Middle frontal gyrus (tissue), 1 donor: ENCODE measurements around the gene CCDC91.

ENCODE experiments used
- DNase-seq: peaks from one replicate; pipeline ENCODE4 v3.0.0-alpha.2; 2015; ENCODE audit warnings: low spot score; ENCODE audit errors: extremely low spot score

CCDC91 gene

GRCh38 chr12:28517101-28517500 lies 326.8 kb downstream of the CCDC91 start:
- no peak for DNase-seq

- no peak for DNase-seq
Measured at GRCh38 chr12:28527631-28528249, 337.5 kb downstream of the CCDC91 start.

DNA sequence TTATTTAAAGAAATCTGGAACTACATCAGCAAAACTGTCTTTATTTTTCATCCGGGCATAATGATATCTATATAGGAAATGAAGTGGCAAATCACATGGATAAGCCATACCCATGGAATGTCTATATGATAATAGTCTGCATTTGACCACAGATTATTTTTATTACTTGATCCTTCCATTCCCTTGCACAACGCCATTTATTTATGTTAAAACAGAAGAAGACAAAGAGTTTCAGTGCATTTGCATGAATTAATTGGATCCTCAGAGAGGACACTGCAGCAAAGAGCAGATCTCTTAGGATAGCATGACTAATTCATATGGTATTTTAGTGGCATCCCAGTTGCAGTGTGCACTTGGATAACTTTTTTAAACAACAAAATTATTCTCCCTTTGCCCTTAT lies 345.0 kb downstream of the CCDC91 start:
- DNase-seq: no peak

- no peak for DNase-seq
Measured at GRCh38 chr12:28536088-28536487, 345.8 kb downstream of the CCDC91 start.

- DNase-seq: no peak
Measured at GRCh38 chr12:28537474-28537873, 347.2 kb downstream of the CCDC91 start.

DNA sequence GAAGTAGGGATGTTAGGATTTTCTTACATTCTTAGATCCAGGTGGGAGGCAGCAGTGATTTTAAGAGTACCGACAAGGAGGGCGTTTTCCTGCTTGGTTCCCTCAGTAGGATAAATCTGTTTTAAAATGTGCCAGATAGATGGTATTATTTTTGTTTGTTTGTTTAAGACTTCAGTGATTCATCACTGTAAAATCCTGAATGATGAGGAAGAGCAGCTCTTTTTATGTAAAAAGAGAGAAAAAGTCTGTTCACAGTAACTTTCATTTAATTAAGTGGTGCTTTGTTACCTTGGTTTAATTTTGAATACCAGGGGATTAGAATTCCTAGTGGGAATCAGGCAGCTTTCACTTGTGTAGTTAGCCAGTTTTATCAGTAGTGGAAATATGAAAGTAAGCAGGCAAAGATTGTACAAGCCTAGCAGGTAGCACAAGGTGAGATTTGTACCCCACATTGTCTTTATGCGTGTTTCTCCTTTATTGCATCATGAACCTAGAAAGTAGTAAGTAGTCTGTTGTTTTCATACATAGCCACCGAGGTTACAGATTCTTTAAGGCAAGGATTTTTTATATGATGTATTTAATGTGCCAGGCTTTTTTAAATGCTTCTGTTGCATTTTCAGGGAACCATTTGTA lies 349.6 kb downstream of the CCDC91 start:
- no peak for DNase-seq

GRCh38 chr12:28540324-28540714 lies 350.1 kb downstream of the CCDC91 start:
- DNase-seq: no peak

DNA sequence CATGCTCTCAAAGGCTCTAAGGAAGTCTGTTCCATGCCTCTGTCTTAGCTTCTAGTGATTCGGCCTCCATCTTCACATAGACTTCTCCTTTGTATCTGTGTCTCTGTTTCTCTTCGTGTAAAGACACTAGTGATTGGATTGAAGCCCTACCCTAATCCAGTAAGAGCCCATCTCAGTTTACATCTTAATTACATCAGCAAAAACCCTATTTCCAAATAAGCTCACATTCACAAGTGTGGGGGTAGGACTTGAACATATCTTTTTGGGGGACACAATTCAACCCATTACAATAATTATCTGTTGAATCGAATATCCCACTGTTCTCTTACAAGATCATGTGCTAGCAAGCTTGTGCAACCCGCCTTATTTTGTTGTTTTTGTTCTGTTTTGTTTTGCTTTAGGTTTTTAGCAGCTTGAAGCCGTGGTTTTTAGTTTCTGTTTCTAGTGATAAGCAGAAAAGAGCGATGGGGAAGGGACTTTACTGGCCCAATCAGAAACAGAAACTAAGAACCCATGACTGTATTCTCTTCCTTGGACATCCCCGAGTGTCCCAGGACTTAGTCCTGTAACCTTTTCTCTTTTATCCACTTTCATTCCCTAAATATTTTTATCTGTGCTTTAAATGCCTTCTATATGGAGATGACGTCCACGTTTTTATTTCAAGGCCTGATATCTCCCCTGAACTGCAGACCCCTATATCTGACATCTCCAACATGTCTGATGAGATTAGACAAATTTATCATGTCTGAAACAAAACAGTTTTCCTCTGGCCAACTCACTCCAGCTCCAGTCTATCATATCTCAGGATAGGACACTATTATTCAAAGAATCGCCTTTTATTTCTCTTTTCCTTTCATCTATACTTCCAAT lies 353.0 kb downstream of the CCDC91 start:
- no peak for DNase-seq

- no peak for DNase-seq
Measured at GRCh38 chr12:28550757-28551704, 360.8 kb downstream of the CCDC91 start.

DNA sequence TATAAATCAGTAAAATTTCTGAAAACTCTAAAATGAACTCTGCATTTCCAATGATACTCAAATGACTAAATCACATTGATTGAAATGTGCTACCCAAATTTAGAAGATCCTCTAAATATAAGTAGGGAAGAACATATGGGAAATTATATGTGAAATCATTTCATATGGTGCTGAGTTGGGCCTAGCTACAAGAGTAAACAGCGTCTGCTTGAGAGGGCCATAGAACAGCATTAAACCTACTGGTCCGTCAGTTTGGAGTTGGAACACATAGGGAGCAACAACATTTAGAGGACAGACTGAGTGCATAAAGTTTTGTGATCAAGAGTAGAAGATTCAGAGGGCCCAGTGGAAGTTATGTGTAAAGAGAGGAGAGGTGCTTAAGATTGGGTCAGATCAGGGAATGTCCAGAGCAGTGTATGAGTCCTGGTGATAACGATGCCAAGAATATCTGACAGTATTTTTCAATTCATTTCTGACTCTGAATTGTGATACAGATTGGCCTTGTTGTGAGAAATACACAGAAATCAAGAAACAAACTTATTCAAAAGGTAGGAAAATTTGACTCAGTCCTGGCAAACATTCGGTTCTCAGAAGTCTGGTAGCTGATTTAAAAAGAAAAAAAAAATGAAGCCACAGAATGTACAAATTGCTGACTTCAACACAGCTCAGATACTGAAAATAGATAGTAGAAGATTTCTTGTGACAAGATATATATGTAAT lies 362.2 kb downstream of the CCDC91 start:
- no peak for DNase-seq

DNA sequence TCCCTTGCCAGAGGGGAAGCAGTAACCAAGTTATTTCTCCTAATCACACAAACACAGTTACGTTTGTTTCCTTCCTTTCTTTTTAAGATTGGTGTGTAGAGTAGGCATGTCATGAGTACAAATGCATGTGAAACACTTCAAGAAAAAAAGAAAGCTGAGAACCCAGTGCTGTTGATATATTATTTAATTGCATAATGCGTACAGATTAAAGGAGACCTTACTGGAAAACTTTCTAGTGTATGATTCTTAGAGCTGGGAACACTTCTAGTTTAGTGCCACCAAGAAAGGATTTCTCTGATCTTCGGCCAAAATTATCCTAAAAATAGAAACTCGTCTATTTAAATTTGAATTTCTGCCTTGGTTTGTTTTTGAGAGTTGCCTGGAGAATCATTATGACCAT lies 365.5 kb downstream of the CCDC91 start:
- DNase-seq: no peak

DNA sequence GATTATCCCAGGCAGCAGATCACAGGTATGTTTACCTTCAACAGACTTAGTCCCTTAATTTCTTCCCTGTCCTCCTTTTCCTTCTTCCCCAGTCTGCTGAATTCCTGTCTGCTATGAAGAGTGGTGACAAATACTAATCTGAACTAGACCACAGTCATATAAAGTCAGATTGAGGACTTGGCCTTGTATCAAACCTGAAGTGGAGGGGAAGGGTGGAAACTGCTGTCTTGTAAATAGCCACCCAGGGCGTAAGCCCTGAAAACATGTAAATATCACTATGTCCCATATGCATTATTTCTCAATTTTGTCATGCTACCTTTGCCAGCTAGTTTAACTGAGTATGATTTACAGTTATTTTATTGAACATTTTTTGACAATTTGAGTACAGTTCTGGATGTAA lies 368.0 kb downstream of the CCDC91 start:
- DNase-seq: no peak

DNA sequence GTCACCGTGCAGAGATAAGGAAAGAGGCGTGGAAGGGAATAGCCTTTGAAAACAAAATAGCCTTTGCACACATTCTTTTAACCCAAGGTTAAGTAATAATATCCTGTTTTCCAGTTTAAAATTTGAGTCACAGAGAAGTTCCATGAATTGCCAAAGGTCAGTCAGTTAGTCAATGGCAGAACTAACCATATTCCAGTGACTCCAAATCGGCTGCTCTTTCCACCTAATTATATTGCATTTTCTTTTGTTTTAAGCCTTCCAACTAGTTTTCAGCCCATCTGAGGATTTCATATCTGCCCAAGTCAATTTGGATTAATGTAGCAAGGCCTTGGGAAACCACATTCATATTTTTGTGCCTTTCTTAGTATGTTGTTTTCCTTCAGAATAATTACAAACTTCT lies 373.0 kb downstream of the CCDC91 start:
- no peak for DNase-seq

DNA sequence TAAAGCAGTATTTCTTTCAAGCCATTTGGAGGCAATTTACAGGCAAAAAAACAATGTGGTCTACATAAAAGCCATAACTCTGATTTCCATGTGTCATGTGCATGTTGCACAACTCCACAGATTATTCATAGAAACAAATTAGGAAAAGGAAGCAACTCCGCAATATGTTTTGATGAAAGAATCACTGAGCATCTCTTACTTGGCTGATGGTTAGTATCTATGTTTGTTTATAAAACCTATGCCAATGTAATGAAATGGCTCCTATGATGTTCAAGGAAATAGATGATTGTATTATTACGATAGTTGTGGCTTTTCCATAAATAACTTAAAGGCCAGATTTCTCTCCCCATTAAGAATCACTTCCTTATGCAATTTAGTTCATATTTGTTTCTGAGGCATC lies 373.7 kb downstream of the CCDC91 start:
- no peak for DNase-seq

GRCh38 chr12:28568118-28568517 lies 377.9 kb downstream of the CCDC91 start:
- DNase-seq: no peak

DNA sequence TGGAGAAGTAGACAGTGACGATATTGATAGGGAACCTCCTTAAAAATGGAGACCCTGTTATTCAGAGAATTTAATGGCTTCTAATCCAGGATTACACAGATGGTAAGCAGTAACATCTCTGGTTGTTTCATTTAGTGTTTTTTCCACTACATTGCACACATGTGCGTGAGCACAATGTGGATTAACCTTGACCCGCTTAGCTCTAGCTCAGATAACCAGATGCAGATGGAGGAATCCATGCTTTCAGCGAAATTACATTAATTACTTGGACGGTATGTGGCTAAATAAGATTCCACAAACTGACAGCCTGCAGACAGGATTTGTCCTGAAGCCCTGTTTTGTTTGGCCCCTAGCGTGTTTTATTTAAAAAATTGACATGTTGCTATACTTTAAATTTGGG lies 378.4 kb downstream of the CCDC91 start:
- DNase-seq: no peak

DNA sequence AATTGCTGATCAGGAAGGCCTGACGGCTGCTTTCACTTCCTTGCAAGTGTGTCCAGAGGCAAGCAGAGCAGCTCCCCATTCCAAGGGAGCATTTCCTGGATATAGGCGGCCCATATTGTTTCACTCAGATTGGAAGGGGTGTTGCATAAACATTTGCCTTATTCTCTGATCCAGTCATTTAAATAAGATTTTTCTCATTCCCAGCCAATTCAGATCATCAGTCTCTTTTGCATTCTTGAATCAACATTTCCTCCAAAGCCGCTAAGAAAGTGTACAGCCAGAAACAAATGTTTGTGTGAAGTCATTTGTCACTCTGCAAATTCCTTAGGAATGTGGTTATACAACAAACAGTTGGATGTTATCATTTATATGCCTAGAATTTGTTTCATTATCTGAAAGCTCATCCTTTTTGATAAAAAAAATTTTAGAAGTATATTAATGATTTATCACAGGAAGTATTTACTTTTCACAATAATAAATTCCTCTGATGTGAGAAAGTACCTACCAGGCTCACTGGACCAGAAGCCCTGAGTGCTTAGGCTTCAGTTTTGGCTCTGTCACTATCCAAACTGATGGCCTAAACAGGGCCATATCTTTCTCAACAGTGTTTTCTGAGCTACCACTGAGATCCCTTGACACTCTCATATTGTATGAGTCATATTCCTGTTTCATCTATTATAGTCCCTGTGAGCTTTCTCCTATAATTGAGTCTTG lies 379.6 kb downstream of the CCDC91 start:
- DNase-seq: no peak

GRCh38 chr12:28570811-28571210 lies 380.6 kb downstream of the CCDC91 start:
- no peak for DNase-seq

DNA sequence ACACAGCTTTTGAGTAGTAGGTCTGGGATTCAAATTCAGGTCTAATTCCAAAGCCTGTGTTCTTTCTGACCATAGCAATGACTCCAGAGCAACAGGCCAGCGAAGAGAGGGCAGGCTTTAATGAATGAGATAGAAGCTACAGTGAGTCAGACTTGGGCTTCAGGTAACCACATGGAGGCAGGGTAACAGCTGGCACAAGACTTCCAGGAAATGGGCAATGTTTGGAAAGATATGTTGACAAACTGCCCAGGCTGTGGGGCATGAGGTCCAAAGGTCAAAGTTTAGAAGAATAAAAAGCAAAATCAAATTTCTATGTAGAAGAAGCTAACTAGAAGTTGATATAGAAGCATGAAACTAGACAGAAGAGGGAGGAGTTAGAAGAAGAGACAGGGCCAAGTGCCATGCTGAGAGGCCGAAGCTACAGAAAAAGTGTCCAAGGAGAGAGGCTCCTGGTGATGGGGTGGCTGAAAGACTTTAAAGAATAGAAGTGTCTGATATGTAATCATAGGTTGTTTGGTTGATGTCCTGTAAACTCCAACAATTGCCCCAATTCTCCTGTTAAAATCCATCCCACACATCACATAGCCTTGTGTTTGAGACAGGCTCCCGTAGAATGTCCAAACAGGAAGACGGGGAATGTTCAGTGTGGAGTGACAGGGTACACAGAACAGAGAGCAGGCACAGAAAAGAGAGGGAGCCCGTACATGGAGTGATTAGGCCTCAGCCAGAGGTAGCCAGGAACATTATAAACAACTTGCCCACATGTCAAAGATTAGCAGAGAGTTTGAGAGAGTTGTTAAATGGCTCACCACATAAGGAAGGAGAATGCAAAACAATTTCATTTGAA lies 384.7 kb downstream of the CCDC91 start:
- no peak for DNase-seq
